H1 (cell line): Measurements from ENCODE around the gene NEU2. TPM values are rescaled to one million over a fixed set of nuclear protein-coding genes. Genes with fewer than 3 reads are reported as not detected.

Experiments used
- CTCF ChIA-PET: fragments of 300-600 bp; sonication (Branson Sonifier 250); formaldehyde crosslinking; loops from one replicate; lab custom pipeline; 2021; ENCODE audit not compliant: partially characterized antibody; lab: Charles Lee
- POLR2A ChIA-PET: fragments of 300-600 bp; sonication (Branson Sonifier 250); formaldehyde crosslinking; loops from one replicate; lab custom pipeline; 2021; ENCODE audit warnings: inconsistent platforms; ENCODE audit not compliant: partially characterized antibody; lab: Charles Lee
- DNase-seq, 2 experiments: peaks; one replicate each; pipeline versions ENCODE4 v3.0.0 to v3.0.0-alpha.2; 2010 to 2022; ENCODE audit warnings: low spot score in 2 of 2, low read depth in 1 of 2, mixed read lengths in 1 of 2
- FAIRE-seq: peaks from 2 replicates; lab custom pipeline; 2011; peaks lifted over from hg19 to GRCh38; lab: Jason Lieb, UNC
- H2AFZ ChIP-seq: 2 replicates; pipeline ENCODE4 v1.8.1; 2012; ENCODE audit warnings: low read length, inconsistent platforms
- H2AK5ac ChIP-seq: 2 replicates; pipeline ENCODE4 v1.6.1; 2013; ENCODE audit warnings: low read depth, low read length
- H2BK120ac ChIP-seq: replicated peaks from 2 replicates; pipeline ENCODE3; 2013; ENCODE audit warnings: low read depth, low read length, inconsistent platforms
- H2BK12ac ChIP-seq: 2 replicates; pipeline ENCODE4 v1.6.1; 2013; ENCODE audit warnings: low read depth, low read length
- H2BK15ac ChIP-seq: 2 replicates; pipeline ENCODE4 v1.6.1; 2013; ENCODE audit warnings: low read length
- H2BK20ac ChIP-seq: 2 replicates; pipeline ENCODE4 v1.6.1; 2013; ENCODE audit warnings: low read length
- H2BK5ac ChIP-seq: 2 replicates; pipeline ENCODE4 v1.6.1; 2013; ENCODE audit warnings: low read depth, low read length
- H3K14ac ChIP-seq: 2 replicates; pipeline ENCODE4 v1.6.1; 2013; ENCODE audit warnings: inconsistent platforms; ENCODE audit not compliant: insufficient read length
- H3K18ac ChIP-seq: 2 replicates; pipeline ENCODE4 v1.6.1; 2013; ENCODE audit warnings: low read length; ENCODE audit errors: extremely low read depth
- H3K23ac ChIP-seq: 2 replicates; pipeline ENCODE4 v1.6.1; 2013; ENCODE audit warnings: inconsistent platforms; ENCODE audit not compliant: insufficient read length
- H3K23me2 ChIP-seq: 2 replicates; pipeline ENCODE4 v1.6.1; 2013; ENCODE audit warnings: low read depth, low read length
- H3K27ac ChIP-seq: 2 replicates; pipeline ENCODE4 v1.6.1; 2011; ENCODE audit warnings: low read depth, low read length, inconsistent platforms
- H3K27me3 ChIP-seq, 4 experiments: replicated peaks in 1 of 4; 1 replicate in 1 of 4; 2 replicates in 3 of 4; pipeline versions ENCODE4 v1.6.1 to v1.8.1; 2011 to 2013; ENCODE audit warnings: low read length in 3 of 4, mild to moderate bottlenecking in 3 of 4, inconsistent platforms in 2 of 4, mixed read lengths in 2 of 4, moderate library complexity in 1 of 4; ENCODE audit not compliant: control insufficient read depth in 3 of 4, insufficient read depth in 3 of 4; ENCODE audit errors: extremely low read depth in 1 of 4
- H3K36me3 ChIP-seq, 4 experiments: 2 replicates each; pipeline versions ENCODE4 v1.6.1 to v1.8.1; 2011 to 2013; ENCODE audit warnings: mild to moderate bottlenecking in 4 of 4, low read length in 3 of 4, moderate library complexity in 2 of 4, control low read depth in 1 of 4, inconsistent platforms in 1 of 4; ENCODE audit not compliant: insufficient read depth in 4 of 4, control insufficient read depth in 2 of 4
- H3K4ac ChIP-seq: replicated peaks from 2 replicates; pipeline ENCODE3; 2013; ENCODE audit warnings: low read length, low read depth, mixed read lengths, inconsistent platforms; ENCODE audit not compliant: insufficient read length
- H3K4me1 ChIP-seq, 4 experiments: replicated peaks in 1 of 4; 1 replicate in 1 of 4; 2 replicates in 3 of 4; pipeline versions ENCODE4 v1.6.1 to v1.8.1; 2011 to 2013; ENCODE audit warnings: low read length in 3 of 4, inconsistent platforms in 2 of 4, mixed read lengths in 1 of 4; ENCODE audit not compliant: insufficient read depth in 4 of 4, control insufficient read depth in 3 of 4
- H3K4me2 ChIP-seq, 2 experiments: 2 replicates each; pipeline versions ENCODE4 v1.6.1 to v1.8.1; 2011 to 2013; ENCODE audit warnings: low read depth in 2 of 2, low read length in 2 of 2, control low read depth in 1 of 2, inconsistent platforms in 1 of 2, mild to moderate bottlenecking in 1 of 2; ENCODE audit not compliant: insufficient read depth in 1 of 2
- H3K4me3 ChIP-seq, 4 experiments: fragments of 200-600, 300-600 bp in 1 of 4; sonication (generic), shearing (Covaris generic), sonication (Bioruptor Twin) in 1 of 4; 2 replicates each; pipeline versions ENCODE4 v1.5.1 to v1.8.1; 2011 to 2016; ENCODE audit warnings: low read length in 4 of 4, low read depth in 3 of 4, control low read depth in 2 of 4, inconsistent platforms in 2 of 4, mild to moderate bottlenecking in 2 of 4, mixed read lengths in 1 of 4, moderate library complexity in 1 of 4; ENCODE audit not compliant: insufficient read depth in 2 of 4; ENCODE audit errors: extremely low read depth in 1 of 4
- H3K56ac ChIP-seq: replicated peaks from 2 replicates; pipeline ENCODE3; 2013; ENCODE audit warnings: low read depth, mild to moderate bottlenecking, mixed read lengths, low read length, inconsistent platforms; ENCODE audit not compliant: insufficient read length
- H3K79me1 ChIP-seq: 2 replicates; pipeline ENCODE4 v1.6.1; 2013; ENCODE audit warnings: low read depth, low read length, control low read depth
- H3K79me2 ChIP-seq, 2 experiments: 2 replicates each; pipeline versions ENCODE4 v1.6.1 to v1.8.1; 2012 to 2013; ENCODE audit warnings: low read length in 2 of 2, mild to moderate bottlenecking in 2 of 2, inconsistent platforms in 1 of 2; ENCODE audit not compliant: insufficient read depth in 2 of 2, control insufficient read depth in 1 of 2
- H3K9ac ChIP-seq, 4 experiments: replicated peaks in 1 of 4; 1 replicate in 1 of 4; 2 replicates in 3 of 4; pipeline versions ENCODE4 v1.6.1 to v1.8.1; 2011 to 2013; ENCODE audit warnings: low read depth in 3 of 4, low read length in 3 of 4, control low read depth in 2 of 4, mild to moderate bottlenecking in 2 of 4, moderate library complexity in 2 of 4, inconsistent platforms in 1 of 4; ENCODE audit errors: extremely low read depth in 1 of 4
- H3K9me3 ChIP-seq, 2 experiments: 2 replicates each; pipeline versions ENCODE4 v1.6.1 to v1.8.1; 2012 to 2013; ENCODE audit warnings: mild to moderate bottlenecking in 2 of 2, moderate library complexity in 2 of 2, control low read depth in 1 of 2, inconsistent platforms in 1 of 2, low read depth in 1 of 2, low read length in 1 of 2, mixed read lengths in 1 of 2; ENCODE audit not compliant: insufficient read depth in 2 of 2
- H4K20me1 ChIP-seq, 2 experiments: replicated peaks in 1 of 2; 2 replicates each; pipeline versions ENCODE3 to v1.8.1; 2011 to 2013; ENCODE audit warnings: inconsistent platforms in 2 of 2, low read length in 2 of 2, mild to moderate bottlenecking in 1 of 2; ENCODE audit not compliant: insufficient read depth in 2 of 2, control insufficient read depth in 1 of 2
- H4K5ac ChIP-seq: 2 replicates; pipeline ENCODE4 v1.6.1; 2013; ENCODE audit warnings: low read length, low read depth, mixed read lengths, inconsistent platforms; ENCODE audit not compliant: insufficient read length
- H4K8ac ChIP-seq: 2 replicates; pipeline ENCODE4 v1.8.0; 2013; ENCODE audit warnings: mild to moderate bottlenecking, moderate library complexity, low read length, inconsistent platforms; ENCODE audit not compliant: insufficient read depth; ENCODE audit errors: extremely low read depth
- H4K91ac ChIP-seq: replicated peaks from 2 replicates; pipeline ENCODE3; 2013; ENCODE audit warnings: low read length, mixed read lengths, inconsistent platforms; ENCODE audit not compliant: insufficient read length
- ASH2L ChIP-seq: fragments of 200-600, 300-600 bp; sonication (generic); IDR thresholded peaks from one replicate; pipeline ENCODE4 v1.7.1; 2017; ENCODE audit warnings: low read length
- BACH1 ChIP-seq: IDR thresholded peaks from 2 replicates; pipeline ENCODE4 v1.6.1; 2012; ENCODE audit warnings: low read length, improper control_type of control experiment
- CEBPB ChIP-seq: IDR thresholded peaks from 2 replicates; pipeline ENCODE4 v1.6.1; 2012; ENCODE audit warnings: low read depth, low read length
- EZH2 ChIP-seq: fragments of 200-600 bp; sonication (generic); IDR thresholded peaks from 2 replicates; pipeline ENCODE4 v1.7.1; 2012; ENCODE audit warnings: low read depth, mild to moderate bottlenecking, moderate library complexity, low read length, inconsistent platforms; ENCODE audit not compliant: severe bottlenecking
- GABPA ChIP-seq: IDR thresholded peaks from 2 replicates; pipeline ENCODE4 v1.6.1; 2011; ENCODE audit warnings: mild to moderate bottlenecking, low read length, moderate library complexity, borderline replicate concordance; ENCODE audit not compliant: insufficient read depth
- POU5F1 ChIP-seq: IDR thresholded peaks from 2 replicates; pipeline ENCODE4 v1.6.1; 2011; ENCODE audit warnings: low read depth, mild to moderate bottlenecking, low read length, moderate library complexity
- SIX5 ChIP-seq: IDR thresholded peaks from 2 replicates; pipeline ENCODE4 v1.6.1; 2011; ENCODE audit warnings: mild to moderate bottlenecking, low read depth, low read length
- SP4 ChIP-seq: IDR thresholded peaks from 2 replicates; pipeline ENCODE4 v1.6.1; 2012; ENCODE audit warnings: low read length, inconsistent platforms
- WGBS, 2 experiments: shearing (Covaris generic) in 1 of 2; methylation state at CpG; one replicate each; pipeline versions ENCODE4 v1.1.6 to v1.1.7; 2013 to 2015; ENCODE audit warnings: low lambda C conversion rate in 2 of 2, mixed read lengths in 2 of 2, inconsistent platforms in 1 of 2, low coverage in 1 of 2, missing lambda C conversion rate in 1 of 2; ENCODE audit not compliant: insufficient replicate concordance in 2 of 2, insufficient coverage in 1 of 2, insufficient read length in 1 of 2; ENCODE audit errors: extremely low coverage in 1 of 2, missing lambda C conversion rate in 1 of 2; 5-methylcytosine and 5-hydroxymethylcytosine counted together
- polyA plus RNA-seq, 7 experiments: library from polyadenylated mRNA; depleted of rRNA in 3 of 7; stranded (reverse) in 5 of 7; unstranded in 2 of 7; fragments of >200 nt in 5 of 7; fragments of 200-250 nt in 2 of 7; gene quantifications; 1 replicate in 5 of 7; 2 replicates in 1 of 7; 4 replicates in 1 of 7; pipeline versions ENCODE4 v1.2.1 to v1.2.3, GENCODE V29; 2011 to 2013; ENCODE audit warnings: missing spikeins in 2 of 7, mixed read lengths in 2 of 7
- total RNA-seq: library from RNA; stranded (reverse); fragmentation: NEBNext Ultra II Directional; extraction: Animal tissue kit (Norgen Biotek cat#: 25700); gene quantifications from 2 replicates; pipeline ENCODE4 v1.2.1, GENCODE V29; 2021
- TF ChIP-seq, protein P1 (sequence below): IDR thresholded peaks from 2 replicates; pipeline ENCODE4 v1.6.1; 2011; ENCODE audit warnings: low read length, improper control_type of control experiment

NEU2 gene
- total and polyA plus RNA-seq, 2 of the 8 experiments (the other 6 are each of a cell fraction or from before 2014, with no cell fraction given) = 0.12 TPM; not detected in 1

DNA sequence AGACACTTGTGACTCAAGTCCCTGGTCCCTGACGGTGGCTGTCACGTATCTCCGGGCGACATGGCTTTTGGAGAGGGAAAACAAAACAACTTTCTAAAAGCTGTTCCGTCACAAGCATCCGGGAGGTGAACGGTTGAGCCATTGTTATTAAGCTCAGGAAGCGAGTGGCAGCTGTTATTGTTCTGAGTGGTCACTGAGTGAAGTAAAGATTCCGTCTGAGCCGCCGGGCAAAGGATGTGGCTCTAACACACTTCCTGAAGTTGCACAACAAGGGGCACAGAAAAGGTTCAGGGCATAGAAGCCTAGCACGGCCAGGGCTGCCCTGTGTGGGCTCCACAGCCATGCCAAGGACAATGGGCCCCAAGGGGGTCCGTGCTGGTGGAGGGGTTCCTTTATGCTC lies 52.0 kb downstream of the NEU2 start:
- no peak overlapping the region; the same call in 1 of the 2 replicates for H3K18ac ChIP-seq
- no peak overlapping the region for H4K91ac ChIP-seq
- H2AFZ ChIP-seq = no peak overlapping the region
- H3K9ac ChIP-seq = no peak overlapping the region
- no peaks in the 10 kb centered on the region for H3K23me2 ChIP-seq
- TF ChIP-seq SP4 = no peak
- TF ChIP-seq ASH2L = no peak
- TF ChIP-seq, protein P1, sequence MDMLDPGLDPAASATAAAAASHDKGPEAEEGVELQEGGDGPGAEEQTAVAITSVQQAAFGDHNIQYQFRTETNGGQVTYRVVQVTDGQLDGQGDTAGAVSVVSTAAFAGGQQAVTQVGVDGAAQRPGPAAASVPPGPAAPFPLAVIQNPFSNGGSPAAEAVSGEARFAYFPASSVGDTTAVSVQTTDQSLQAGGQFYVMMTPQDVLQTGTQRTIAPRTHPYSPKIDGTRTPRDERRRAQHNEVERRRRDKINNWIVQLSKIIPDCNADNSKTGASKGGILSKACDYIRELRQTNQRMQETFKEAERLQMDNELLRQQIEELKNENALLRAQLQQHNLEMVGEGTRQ = no peak
- TF ChIP-seq GABPA = no peak
- TF ChIP-seq BACH1 = no peak
- no peak for TF ChIP-seq EZH2
- TF ChIP-seq CEBPB = no peak
- TF ChIP-seq POU5F1 = no peak
- no peak for TF ChIP-seq SIX5
- TF ChIP-seq, all 59 proteins: peak for 0
- Histone ChIP-seq H3K36me3 (no peaks in the 10 kb centered on the region), H3K4me2 (no peak overlapping the region), H3K4ac (no peak overlapping the region), H3K27me3 (no peaks in the 10 kb centered on the region), H3K79me2 (no peaks in the 10 kb centered on the region), H2BK5ac (no peak overlapping the region), H3K79me1 (no peaks in the 10 kb centered on the region), H2AK5ac (no peak overlapping the region), H3K23ac (no peak overlapping the region), H2BK120ac (no peak overlapping the region), H3K9me3 (no peaks in the 10 kb centered on the region), H4K20me1 (no peaks in the 10 kb centered on the region), H4K5ac (no peak overlapping the region), H2BK12ac (no peak overlapping the region), H2BK20ac (no peak overlapping the region), H3K4me1 (peaks cover 0 to 5% (median 3%) of the 10 kb centered on the region in 4 experiments; a peak in 3 of 7 replicates), H3K4me3 (no peak overlapping the region), H3K27ac (no peak overlapping the region), H4K8ac (no peak overlapping the region), H3K14ac (no peak overlapping the region), H2BK15ac (no peak overlapping the region), H3K56ac (no peak overlapping the region)
- POLR2A ChIA-PET = interaction anchor here (1.1 kb wide), 1 partner anchor 9 kb away, joined by 3 read pairs; no protein-coding TSS in a partner anchor
- 91% methylated on average over 13 of the region's 13 CpGs; no CpG with 5 or more reads in 1 of the 2 experiments for WGBS, 2 experiments
- FAIRE-seq (no peak), DNase-seq (no peak)
- CTCF ChIA-PET = interaction anchor here (0.7 to 3.3 kb wide), 3 partner anchors 15 to 167 kb away, joined by 4 to 11 read pairs (median 11); partner anchors contain the start of gene ATG16L1
